HEK293 (cell line): ENCODE results near the gene CENPVL1.
A peak's percentile ranks its signal among the peaks of the same experiment; 100 is the strongest.

Experiments
- FEZF1 ChIP-seq: fragments of 450-650 bp; formaldehyde crosslinking; IDR thresholded peaks from 2 replicates; pipeline ENCODE4 v1.5.1; 2016; ENCODE audit warnings: missing biosample characterization, missing genetic modification characterization
- KLF1 ChIP-seq: fragments of 450-650 bp; formaldehyde crosslinking; IDR thresholded peaks from 2 replicates; pipeline ENCODE4 v1.5.1; 2016; ENCODE audit warnings: missing biosample characterization, missing genetic modification characterization
- KLF10 ChIP-seq: fragments of 450-650 bp; IDR thresholded peaks from 2 replicates; pipeline ENCODE4 v1.5.1; 2018; ENCODE audit warnings: missing biosample characterization, mild to moderate bottlenecking, missing genetic modification characterization
- OSR2 ChIP-seq: fragments of 450-650 bp; formaldehyde crosslinking; IDR thresholded peaks from 2 replicates; pipeline ENCODE4 v1.5.1; 2016; ENCODE audit warnings: missing biosample characterization, missing genetic modification characterization
- PRDM1 ChIP-seq: fragments of 450-650 bp; formaldehyde crosslinking; IDR thresholded peaks from 2 replicates; pipeline ENCODE4; 2016; ENCODE audit warnings: missing biosample characterization, missing genetic modification characterization
- SP2 ChIP-seq: fragments of 450-650 bp; formaldehyde crosslinking; IDR thresholded peaks from 2 replicates; pipeline ENCODE4 v1.5.1; 2016; ENCODE audit warnings: missing biosample characterization, missing genetic modification characterization
- ZBTB20 ChIP-seq: fragments of 450-650 bp; formaldehyde crosslinking; IDR thresholded peaks from 2 replicates; pipeline ENCODE4 v1.5.1; 2016; ENCODE audit warnings: missing biosample characterization, missing genetic modification characterization
- ZBTB6 ChIP-seq: fragments of 450-650 bp; formaldehyde crosslinking; IDR thresholded peaks from 2 replicates; pipeline ENCODE4 v1.5.1; 2017; ENCODE audit warnings: missing biosample characterization, missing genetic modification characterization
- ZEB2 ChIP-seq: fragments of 450-650 bp; formaldehyde crosslinking; IDR thresholded peaks from 2 replicates; pipeline ENCODE4 v1.5.1; 2016; ENCODE audit warnings: missing biosample characterization, missing genetic modification characterization
- ZFP3 ChIP-seq: fragments of 450-650 bp; formaldehyde crosslinking; IDR thresholded peaks from 2 replicates; pipeline ENCODE4 v1.5.1; 2016; ENCODE audit warnings: low read depth, missing biosample characterization, missing genetic modification characterization
- ZNF146 ChIP-seq: fragments of 450-650 bp; formaldehyde crosslinking; IDR thresholded peaks from 2 replicates; pipeline ENCODE4 v1.5.1; 2016; ENCODE audit warnings: missing biosample characterization, missing genetic modification characterization
- ZNF18 ChIP-seq: fragments of 450-650 bp; formaldehyde crosslinking; IDR thresholded peaks from 2 replicates; pipeline ENCODE4 v1.5.1; 2016; ENCODE audit warnings: missing biosample characterization, missing genetic modification characterization
- ZNF2 ChIP-seq: fragments of 450-650 bp; formaldehyde crosslinking; IDR thresholded peaks from 2 replicates; pipeline ENCODE4 v1.5.1; 2016; ENCODE audit warnings: missing biosample characterization, missing genetic modification characterization
- ZNF202 ChIP-seq: fragments of 450-650 bp; formaldehyde crosslinking; IDR thresholded peaks from 2 replicates; pipeline ENCODE4 v1.5.1; 2016; ENCODE audit warnings: missing biosample characterization, missing genetic modification characterization, borderline replicate concordance
- ZNF24 ChIP-seq: fragments of 450-650 bp; formaldehyde crosslinking; IDR thresholded peaks from 2 replicates; pipeline ENCODE4 v1.5.1; 2016; ENCODE audit warnings: missing biosample characterization, missing genetic modification characterization
- ZNF324 ChIP-seq: fragments of 450-650 bp; formaldehyde crosslinking; IDR thresholded peaks from 2 replicates; pipeline ENCODE4 v1.5.1; 2016; ENCODE audit warnings: missing biosample characterization, missing genetic modification characterization
- ZNF335 ChIP-seq: fragments of 450-650 bp; formaldehyde crosslinking; conservative IDR thresholded peaks from 2 replicates; pipeline ENCODE4 v1.5.1; 2016; ENCODE audit warnings: missing biosample characterization, missing genetic modification characterization
- ZNF350 ChIP-seq: fragments of 450-650 bp; formaldehyde crosslinking; IDR thresholded peaks from 2 replicates; pipeline ENCODE4 v1.5.0; 2017; ENCODE audit warnings: missing biosample characterization, mild to moderate bottlenecking, missing genetic modification characterization
- ZNF391 ChIP-seq: fragments of 450-650 bp; formaldehyde crosslinking; IDR thresholded peaks from 2 replicates; pipeline ENCODE4 v1.5.1; 2016; ENCODE audit warnings: low read depth, missing biosample characterization, missing genetic modification characterization, borderline replicate concordance
- ZNF394 ChIP-seq: fragments of 450-650 bp; formaldehyde crosslinking; IDR thresholded peaks from 2 replicates; pipeline ENCODE4 v1.5.1; 2016; ENCODE audit warnings: missing biosample characterization, missing genetic modification characterization, mild to moderate bottlenecking, moderate library complexity, borderline replicate concordance
- ZNF514 ChIP-seq: fragments of 450-650 bp; formaldehyde crosslinking; IDR thresholded peaks from 2 replicates; pipeline ENCODE4 v1.5.1; 2016; ENCODE audit warnings: missing biosample characterization, missing genetic modification characterization
- ZNF548 ChIP-seq: fragments of 450-650 bp; formaldehyde crosslinking; IDR thresholded peaks from 2 replicates; pipeline ENCODE4 v1.5.1; 2016; ENCODE audit warnings: missing biosample characterization, missing genetic modification characterization
- ZNF558 ChIP-seq: fragments of 450-650 bp; formaldehyde crosslinking; IDR thresholded peaks from 2 replicates; pipeline ENCODE4 v1.5.1; 2016; ENCODE audit warnings: missing biosample characterization, missing genetic modification characterization
- ZSCAN16 ChIP-seq: fragments of 450-650 bp; formaldehyde crosslinking; IDR thresholded peaks from 2 replicates; pipeline ENCODE4 v1.5.1; 2016; ENCODE audit warnings: missing biosample characterization, missing genetic modification characterization
- TF ChIP-seq, protein P1 (sequence below): fragments of 450-650 bp; formaldehyde crosslinking; IDR thresholded peaks from 2 replicates; pipeline ENCODE4 v1.5.1; 2017; ENCODE audit warnings: missing biosample characterization, missing genetic modification characterization
- TF ChIP-seq, protein P2 (sequence below): fragments of 450-650 bp; formaldehyde crosslinking; IDR thresholded peaks from 2 replicates; pipeline ENCODE4 v1.5.1; 2017; ENCODE audit warnings: missing biosample characterization, missing genetic modification characterization
- TF ChIP-seq, protein P3 (sequence below): fragments of 450-650 bp; formaldehyde crosslinking; IDR thresholded peaks from 2 replicates; pipeline ENCODE4 v1.5.1; 2016; ENCODE audit warnings: missing biosample characterization, missing genetic modification characterization

Gene CENPVL1

GRCh38 chrX:51743179-51743957 lies 33.1 kb downstream of the CENPVL1 start, which contains the start of gene GSPT2 (continued):
- no peak for TF ChIP-seq FEZF1 (tag by site-specific recombination)
- TF ChIP-seq ZNF2 (tag by site-specific recombination), result no peak
- no peak for TF ChIP-seq ZNF18 (tag by site-specific recombination)
- TF ChIP-seq, protein P1, sequence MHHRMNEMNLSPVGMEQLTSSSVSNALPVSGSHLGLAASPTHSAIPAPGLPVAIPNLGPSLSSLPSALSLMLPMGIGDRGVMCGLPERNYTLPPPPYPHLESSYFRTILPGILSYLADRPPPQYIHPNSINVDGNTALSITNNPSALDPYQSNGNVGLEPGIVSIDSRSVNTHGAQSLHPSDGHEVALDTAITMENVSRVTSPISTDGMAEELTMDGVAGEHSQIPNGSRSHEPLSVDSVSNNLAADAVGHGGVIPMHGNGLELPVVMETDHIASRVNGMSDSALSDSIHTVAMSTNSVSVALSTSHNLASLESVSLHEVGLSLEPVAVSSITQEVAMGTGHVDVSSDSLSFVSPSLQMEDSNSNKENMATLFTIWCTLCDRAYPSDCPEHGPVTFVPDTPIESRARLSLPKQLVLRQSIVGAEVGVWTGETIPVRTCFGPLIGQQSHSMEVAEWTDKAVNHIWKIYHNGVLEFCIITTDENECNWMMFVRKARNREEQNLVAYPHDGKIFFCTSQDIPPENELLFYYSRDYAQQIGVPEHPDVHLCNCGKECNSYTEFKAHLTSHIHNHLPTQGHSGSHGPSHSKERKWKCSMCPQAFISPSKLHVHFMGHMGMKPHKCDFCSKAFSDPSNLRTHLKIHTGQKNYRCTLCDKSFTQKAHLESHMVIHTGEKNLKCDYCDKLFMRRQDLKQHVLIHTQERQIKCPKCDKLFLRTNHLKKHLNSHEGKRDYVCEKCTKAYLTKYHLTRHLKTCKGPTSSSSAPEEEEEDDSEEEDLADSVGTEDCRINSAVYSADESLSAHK (tag by site-specific recombination), result no peak
- TF ChIP-seq ZNF335 (tag by site-specific recombination), result peak; percentile 49
- no peak for TF ChIP-seq ZNF391 (tag by site-specific recombination)
- TF ChIP-seq SP2 (tag by site-specific recombination), result 0 out of 2 replicates have a peak, but pooled peaks have one; percentile 15
- TF ChIP-seq KLF1 (tag by site-specific recombination), result no peak
- no peak for TF ChIP-seq ZNF146
- TF ChIP-seq ZFP3 (tag by site-specific recombination), result no peak
- no peak for TF ChIP-seq ZNF514 (tag by site-specific recombination)
- TF ChIP-seq PRDM1 (tag by site-specific recombination), result no peak
- 0 out of 2 replicates have a peak, but pooled peaks have one; percentile 22 for TF ChIP-seq ZBTB20
- no peak for TF ChIP-seq OSR2 (tag by site-specific recombination)
- TF ChIP-seq, protein P2, sequence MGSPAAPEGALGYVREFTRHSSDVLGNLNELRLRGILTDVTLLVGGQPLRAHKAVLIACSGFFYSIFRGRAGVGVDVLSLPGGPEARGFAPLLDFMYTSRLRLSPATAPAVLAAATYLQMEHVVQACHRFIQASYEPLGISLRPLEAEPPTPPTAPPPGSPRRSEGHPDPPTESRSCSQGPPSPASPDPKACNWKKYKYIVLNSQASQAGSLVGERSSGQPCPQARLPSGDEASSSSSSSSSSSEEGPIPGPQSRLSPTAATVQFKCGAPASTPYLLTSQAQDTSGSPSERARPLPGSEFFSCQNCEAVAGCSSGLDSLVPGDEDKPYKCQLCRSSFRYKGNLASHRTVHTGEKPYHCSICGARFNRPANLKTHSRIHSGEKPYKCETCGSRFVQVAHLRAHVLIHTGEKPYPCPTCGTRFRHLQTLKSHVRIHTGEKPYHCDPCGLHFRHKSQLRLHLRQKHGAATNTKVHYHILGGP, result no peak
- TF ChIP-seq ZNF548 (tag by site-specific recombination), result no peak
- TF ChIP-seq, protein P3, sequence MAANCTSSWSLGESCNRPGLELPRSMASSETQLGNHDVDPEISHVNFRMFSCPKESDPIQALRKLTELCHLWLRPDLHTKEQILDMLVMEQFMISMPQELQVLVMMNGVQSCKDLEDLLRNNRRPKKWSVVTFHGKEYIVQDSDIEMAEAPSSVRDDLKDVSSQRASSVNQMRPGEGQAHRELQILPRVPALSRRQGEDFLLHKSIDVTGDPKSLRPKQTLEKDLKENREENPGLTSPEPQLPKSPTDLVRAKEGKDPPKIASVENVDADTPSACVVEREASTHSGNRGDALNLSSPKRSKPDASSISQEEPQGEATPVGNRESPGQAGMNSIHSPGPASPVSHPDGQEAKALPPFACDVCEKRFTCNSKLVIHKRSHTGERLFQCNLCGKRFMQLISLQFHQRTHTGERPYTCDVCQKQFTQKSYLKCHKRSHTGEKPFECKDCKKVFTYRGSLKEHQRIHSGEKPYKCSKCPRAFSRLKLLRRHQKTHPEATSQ (tag by site-specific recombination), result no peak
- no peak for TF ChIP-seq ZNF24 (tag by site-specific recombination)
- TF ChIP-seq ZBTB6, result no peak
- no peak for TF ChIP-seq ZSCAN16 (tag by site-specific recombination)
- TF ChIP-seq ZNF558, result no peak
- no peak for TF ChIP-seq ZEB2 (tag by site-specific recombination)
- TF ChIP-seq ZNF350 (tag by site-specific recombination), result no peak
- TF ChIP-seq KLF10 (tag by site-specific recombination), result no peak
- no peak for TF ChIP-seq ZNF394 (tag by site-specific recombination)
- TF ChIP-seq ZNF202 (tag by site-specific recombination), result no peak
- no peak for TF ChIP-seq ZNF324 (tag by site-specific recombination)
- TF ChIP-seq, all 188 proteins: peak for 14
